WTC11 (cell line): ENCODE measurements around the gene ADIPOQ. TPM values are rescaled to one million over a fixed set of nuclear protein-coding genes. Genes with fewer than 3 reads are reported as not detected.

ENCODE experiments used
- ATAC-seq: fragments of 200-7000 bp; cut with Tn5 transposase; 2 replicates; pipeline ENCODE4 v1.10.0; 2021; ENCODE audit warnings: mild to moderate bottlenecking, moderate library complexity
- CTCF ChIA-PET: fragments of 300-600 bp; sonication (Branson Sonifier 250); formaldehyde crosslinking; loops from one replicate; lab custom pipeline; 2021; ENCODE audit warnings: antibody characterized with exemption; lab: Charles Lee
- POLR2A ChIA-PET: fragments of 350-600 bp; sonication (Branson Sonifier 250); formaldehyde crosslinking; loops from one replicate; lab custom pipeline; 2021; ENCODE audit warnings: antibody characterized with exemption; lab: Charles Lee
- DNase-seq: peaks from one replicate; pipeline ENCODE4 v3.0.0; 2021; ENCODE audit warnings: low spot score
- H3K27ac Mint-ChIP-seq: 2 replicates; pipeline ENCODE4 v1.8.0; 2021; ENCODE audit warnings: mixed read lengths
- H3K27me3 Mint-ChIP-seq: 2 replicates; pipeline ENCODE4 v1.8.0; 2021; ENCODE audit warnings: low read depth, mild to moderate bottlenecking, moderate library complexity, mixed read lengths
- H3K36me3 Mint-ChIP-seq: 2 replicates; pipeline ENCODE4 v1.8.0; 2021; ENCODE audit warnings: mixed read lengths
- H3K4me1 Mint-ChIP-seq: 2 replicates; pipeline ENCODE4 v1.8.0; 2022; ENCODE audit warnings: mixed read lengths
- H3K4me3 Mint-ChIP-seq: 2 replicates; pipeline ENCODE4 v1.8.0; 2021; ENCODE audit warnings: mild to moderate bottlenecking, moderate library complexity, mixed read lengths
- H3K9me3 Mint-ChIP-seq: 2 replicates; pipeline ENCODE4 v1.8.0; 2021; ENCODE audit warnings: mixed read lengths
- CDX4 ChIP-seq: fragments of 250-450 bp; sonication (Bioruptor Pico); IDR thresholded peaks from 2 replicates; pipeline ENCODE4 v1.9.0; 2021; ENCODE audit warnings: moderate library complexity, mild to moderate bottlenecking, inconsistent platforms, borderline replicate concordance
- CREM ChIP-seq: sonication (generic); formaldehyde crosslinking; IDR thresholded peaks from 2 replicates; pipeline ENCODE4 v1.8.1; 2022; ENCODE audit warnings: mild to moderate bottlenecking, missing genetic modification reagents, moderate library complexity
- CTCF ChIP-seq: fragments of 200-600 bp; IDR thresholded peaks from 2 replicates; pipeline ENCODE4 v1.8.0; 2022; ENCODE audit warnings: antibody characterized with exemption
- E2F1 ChIP-seq: sonication (generic); formaldehyde crosslinking; IDR thresholded peaks from 2 replicates; pipeline ENCODE4 v1.8.0; 2022; ENCODE audit warnings: mild to moderate bottlenecking, missing genetic modification reagents
- EMX1 ChIP-seq: fragments of 250-450 bp; sonication (Bioruptor Pico); IDR thresholded peaks from 2 replicates; pipeline ENCODE4 v1.8.0; 2021; ENCODE audit warnings: mild to moderate bottlenecking
- ESRRA ChIP-seq: sonication (generic); formaldehyde crosslinking; IDR thresholded peaks from 2 replicates; pipeline ENCODE4 v1.8.1; 2022; ENCODE audit warnings: mild to moderate bottlenecking, missing genetic modification reagents, borderline replicate concordance
- FOXJ3 ChIP-seq: sonication (generic); formaldehyde crosslinking; IDR thresholded peaks from 2 replicates; pipeline ENCODE4 v1.9.0; 2021; ENCODE audit warnings: missing genetic modification reagents, mild to moderate bottlenecking, borderline replicate concordance
- FOXK1 ChIP-seq: sonication (generic); formaldehyde crosslinking; IDR thresholded peaks from 2 replicates; pipeline ENCODE4 v1.8.0; 2022; ENCODE audit warnings: mild to moderate bottlenecking, moderate library complexity, missing genetic modification reagents
- FOXP1 ChIP-seq: sonication (generic); formaldehyde crosslinking; IDR thresholded peaks from 2 replicates; pipeline ENCODE4 v1.8.0; 2022; ENCODE audit warnings: missing genetic modification reagents, mild to moderate bottlenecking, moderate library complexity, borderline replicate concordance
- GRHL2 ChIP-seq: fragments of 250-450 bp; sonication (Bioruptor Pico); IDR thresholded peaks from 2 replicates; pipeline ENCODE4 v1.8.0; 2022; ENCODE audit warnings: mild to moderate bottlenecking, moderate library complexity; ENCODE audit not compliant: insufficient replicate concordance, severe bottlenecking
- HMGA2 ChIP-seq: fragments of 250-450 bp; sonication (Bioruptor Pico); IDR thresholded peaks from 2 replicates; pipeline ENCODE4 v1.4.0; 2021; ENCODE audit warnings: mild to moderate bottlenecking, moderate library complexity
- HMGXB4 ChIP-seq: sonication (generic); formaldehyde crosslinking; IDR thresholded peaks from 2 replicates; pipeline ENCODE4 v1.8.1; 2023; ENCODE audit warnings: mild to moderate bottlenecking, moderate library complexity, missing genetic modification reagents
- KAT7 ChIP-seq: sonication (generic); formaldehyde crosslinking; IDR thresholded peaks from 2 replicates; pipeline ENCODE4 v1.8.1; 2023; ENCODE audit warnings: missing genetic modification reagents, mild to moderate bottlenecking, borderline replicate concordance
- MXD4 ChIP-seq: fragments of 250-450 bp; sonication (Bioruptor Pico); IDR thresholded peaks from 2 replicates; pipeline ENCODE4 v1.8.0; 2021; ENCODE audit warnings: mild to moderate bottlenecking, moderate library complexity, borderline replicate concordance
- NR3C1 ChIP-seq: sonication (generic); formaldehyde crosslinking; conservative IDR thresholded peaks from 2 replicates; pipeline ENCODE4 v1.8.1; 2023; ENCODE audit warnings: low read depth, mild to moderate bottlenecking, missing genetic modification reagents
- OVOL2 ChIP-seq: fragments of 250-450 bp; sonication (Bioruptor Pico); IDR thresholded peaks from 2 replicates; pipeline ENCODE4 v1.9.0; 2021; ENCODE audit warnings: mild to moderate bottlenecking, borderline replicate concordance
- PRDM15 ChIP-seq: sonication (generic); formaldehyde crosslinking; IDR thresholded peaks from 2 replicates; pipeline ENCODE4 v1.8.0; 2022; ENCODE audit warnings: missing genetic modification reagents
- SMAD4 ChIP-seq: sonication (generic); formaldehyde crosslinking; IDR thresholded peaks from 2 replicates; pipeline ENCODE4 v1.8.0; 2022; ENCODE audit warnings: mild to moderate bottlenecking, missing genetic modification reagents
- TP53 ChIP-seq: sonication (generic); formaldehyde crosslinking; IDR thresholded peaks from 2 replicates; pipeline ENCODE4 v1.8.1; 2023; ENCODE audit warnings: mild to moderate bottlenecking, missing genetic modification reagents
- USF2 ChIP-seq: sonication (generic); formaldehyde crosslinking; IDR thresholded peaks from 2 replicates; pipeline ENCODE4 v1.8.1; 2023; ENCODE audit warnings: mild to moderate bottlenecking, missing genetic modification reagents, moderate library complexity
- ZNF121 ChIP-seq: sonication (generic); formaldehyde crosslinking; IDR thresholded peaks from 2 replicates; pipeline ENCODE4 v1.8.0; 2023; ENCODE audit warnings: missing genetic modification reagents
- ZNF263 ChIP-seq: sonication (generic); formaldehyde crosslinking; IDR thresholded peaks from 2 replicates; pipeline ENCODE4 v1.8.1; 2022; ENCODE audit warnings: low read depth, mild to moderate bottlenecking, moderate library complexity, missing genetic modification reagents
- ZNF317 ChIP-seq: sonication (generic); formaldehyde crosslinking; IDR thresholded peaks from 2 replicates; pipeline ENCODE4 v1.8.1; 2023; ENCODE audit warnings: low read depth, mild to moderate bottlenecking, moderate library complexity, missing genetic modification reagents, borderline replicate concordance
- total RNA-seq: library from RNA; stranded (reverse); gene quantifications from 3 replicates; pipeline ENCODE4 v1.2.3, GENCODE V29; 2021

ADIPOQ gene
- total RNA-seq, 1 experiment from 2014 or later, result not detected

GRCh38 chr3:186841620-186842019 is 890 bp upstream of the ADIPOQ start:
- DNase-seq, result no peak
- no peak for ATAC-seq
- TF ChIP-seq SMAD4 (no peak), FOXP1 (no peak), ZNF263 (no peak), KAT7 (CRISPR knock-in tag) (no peak), NR3C1 (CRISPR knock-in tag) (no peak), ZNF317 (CRISPR knock-in tag) (no peak), FOXJ3 (CRISPR knock-in tag) (no peak), OVOL2 (CRISPR knock-in tag) (no peak), HMGXB4 (CRISPR knock-in tag) (no peak), HMGA2 (CRISPR knock-in tag) (no peak)
- POLR2A ChIA-PET, result interaction anchor here (0.7 kb wide), 1 partner anchor 857 kb away, joined by 3 read pairs; no protein-coding TSS in a partner anchor
- no peaks in the 10 kb centered on the region for H3K36me3 Mint-ChIP-seq
- CTCF ChIA-PET, result no interaction called here
- no peak overlapping the region for H3K4me3 Mint-ChIP-seq
- no peaks in the 10 kb centered on the region for H3K27me3 Mint-ChIP-seq
- no peaks in the 10 kb centered on the region for H3K4me1 Mint-ChIP-seq
- H3K9me3 Mint-ChIP-seq, result no peaks in the 10 kb centered on the region
- H3K27ac Mint-ChIP-seq, result no peak overlapping the region

- Mint-ChIP-seq H3K27me3 (no peaks in the 10 kb centered on the region), H3K4me1 (no peaks in the 10 kb centered on the region), H3K4me3 (no peak overlapping the region), H3K36me3 (no peaks in the 10 kb centered on the region), H3K9me3 (no peaks in the 10 kb centered on the region), H3K27ac (no peak overlapping the region)
- DNase-seq (no peak), ATAC-seq (no peak)
- CTCF ChIA-PET, result interaction anchor here (1.2 kb wide), 1 partner anchor 66 kb away, joined by 4 read pairs; no protein-coding TSS in a partner anchor
- POLR2A ChIA-PET, result no interaction called here
- TF ChIP-seq TP53 (CRISPR knock-in tag) (no peak), ESRRA (CRISPR knock-in tag) (no peak), CDX4 (no peak), GRHL2 (CRISPR knock-in tag) (no peak), FOXK1 (CRISPR knock-in tag) (no peak), ZNF121 (CRISPR knock-in tag) (no peak), E2F1 (CRISPR knock-in tag) (no peak), MXD4 (no peak), PRDM15 (CRISPR knock-in tag) (no peak), ZNF263 (no peak), EMX1 (CRISPR knock-in tag) (no peak), USF2 (CRISPR knock-in tag) (no peak), CREM (CRISPR knock-in tag) (no peak), CTCF (no peak)
Observed at GRCh38 chr3:186843039-186843432, 526 bp downstream of the ADIPOQ start.
